GM20000 (cell line): Measurements from ENCODE around the gene POLR3F.
"Not testable (repeated sequence)": the region's sequence is repeated elsewhere in the genome, so short reads cannot be mapped to it uniquely, and the experiment has no call there.

Experiments
- DNase-seq: peaks from one replicate; pipeline ENCODE4 v3.0.0; 2012; ENCODE audit warnings: low spot score
- TF ChIP-seq, protein P1 (sequence below): IDR thresholded peaks from 2 replicates; pipeline ENCODE4 v1.5.1; 2012; ENCODE audit warnings: mild to moderate bottlenecking, control low read depth; ENCODE audit errors: extremely low read depth, missing control alignments

POLR3F gene

DNA sequence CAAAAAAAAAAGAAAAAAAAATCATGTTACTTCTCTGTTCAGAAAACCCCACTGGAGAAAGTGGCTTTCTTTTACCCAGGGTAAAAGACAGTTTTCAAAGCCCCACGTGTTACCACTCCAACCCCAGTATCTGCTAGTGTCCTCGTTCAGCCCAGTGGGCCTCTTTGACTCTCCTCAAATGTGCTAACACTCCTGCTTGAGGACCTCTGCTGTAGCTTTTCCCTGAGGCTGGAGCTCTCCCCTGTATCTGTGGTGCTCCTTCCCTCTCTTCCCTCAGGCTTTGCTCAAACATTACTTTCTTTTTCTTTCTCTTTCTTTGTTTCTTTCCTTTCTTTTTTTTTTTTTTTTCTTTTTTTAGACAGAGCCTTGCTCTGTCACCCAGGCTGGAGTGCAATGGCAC, 55.9 kb downstream of the POLR3F start:
- no peak for DNase-seq
- TF ChIP-seq, protein P1, sequence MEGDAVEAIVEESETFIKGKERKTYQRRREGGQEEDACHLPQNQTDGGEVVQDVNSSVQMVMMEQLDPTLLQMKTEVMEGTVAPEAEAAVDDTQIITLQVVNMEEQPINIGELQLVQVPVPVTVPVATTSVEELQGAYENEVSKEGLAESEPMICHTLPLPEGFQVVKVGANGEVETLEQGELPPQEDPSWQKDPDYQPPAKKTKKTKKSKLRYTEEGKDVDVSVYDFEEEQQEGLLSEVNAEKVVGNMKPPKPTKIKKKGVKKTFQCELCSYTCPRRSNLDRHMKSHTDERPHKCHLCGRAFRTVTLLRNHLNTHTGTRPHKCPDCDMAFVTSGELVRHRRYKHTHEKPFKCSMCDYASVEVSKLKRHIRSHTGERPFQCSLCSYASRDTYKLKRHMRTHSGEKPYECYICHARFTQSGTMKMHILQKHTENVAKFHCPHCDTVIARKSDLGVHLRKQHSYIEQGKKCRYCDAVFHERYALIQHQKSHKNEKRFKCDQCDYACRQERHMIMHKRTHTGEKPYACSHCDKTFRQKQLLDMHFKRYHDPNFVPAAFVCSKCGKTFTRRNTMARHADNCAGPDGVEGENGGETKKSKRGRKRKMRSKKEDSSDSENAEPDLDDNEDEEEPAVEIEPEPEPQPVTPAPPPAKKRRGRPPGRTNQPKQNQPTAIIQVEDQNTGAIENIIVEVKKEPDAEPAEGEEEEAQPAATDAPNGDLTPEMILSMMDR = no peak

DNA sequence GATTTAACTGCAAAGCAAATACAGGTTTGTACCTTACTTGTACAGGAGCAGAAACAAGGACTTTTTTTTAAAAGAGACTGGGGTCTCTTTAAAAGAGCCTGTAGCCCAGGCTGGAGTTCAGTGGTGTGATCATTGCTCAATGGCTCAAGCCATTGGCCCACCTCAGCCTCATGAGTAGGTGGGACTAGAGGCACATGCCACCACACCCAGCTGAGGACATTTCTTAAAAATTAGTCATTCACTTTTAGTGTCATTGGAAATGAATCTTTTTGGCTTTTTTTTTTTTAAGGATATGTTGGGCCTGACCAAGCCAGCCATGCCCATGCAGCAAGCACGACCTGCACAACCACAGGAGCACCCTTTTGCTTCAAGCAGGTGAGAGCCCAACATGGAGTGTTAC, 57.5 kb downstream of the POLR3F start:
- TF ChIP-seq, protein P1 = no peak

DNA sequence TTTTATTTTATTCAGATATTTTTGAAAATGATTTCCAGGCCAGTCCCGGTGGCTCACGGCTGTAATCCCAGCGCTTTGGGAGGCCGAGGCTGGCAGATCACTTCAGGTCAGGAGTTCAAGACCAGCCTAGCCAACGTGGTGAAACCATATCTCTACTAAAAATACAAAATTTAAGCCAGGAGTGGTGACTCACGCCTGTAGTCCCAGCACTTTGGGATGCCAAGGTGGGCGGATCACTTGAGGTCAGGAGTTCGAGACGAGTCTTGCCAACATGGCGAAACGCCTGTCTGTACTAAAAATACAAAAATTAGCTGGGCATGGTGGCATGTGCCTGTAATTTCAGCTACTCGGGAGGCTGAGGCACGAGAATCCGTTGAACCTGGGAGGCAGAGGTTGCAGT, 59.6 kb downstream of the POLR3F start:
- not testable (repeated sequence) for DNase-seq

More for the DNA sequence above, 57.5 kb downstream of the POLR3F start:
- no peak for DNase-seq

DNA sequence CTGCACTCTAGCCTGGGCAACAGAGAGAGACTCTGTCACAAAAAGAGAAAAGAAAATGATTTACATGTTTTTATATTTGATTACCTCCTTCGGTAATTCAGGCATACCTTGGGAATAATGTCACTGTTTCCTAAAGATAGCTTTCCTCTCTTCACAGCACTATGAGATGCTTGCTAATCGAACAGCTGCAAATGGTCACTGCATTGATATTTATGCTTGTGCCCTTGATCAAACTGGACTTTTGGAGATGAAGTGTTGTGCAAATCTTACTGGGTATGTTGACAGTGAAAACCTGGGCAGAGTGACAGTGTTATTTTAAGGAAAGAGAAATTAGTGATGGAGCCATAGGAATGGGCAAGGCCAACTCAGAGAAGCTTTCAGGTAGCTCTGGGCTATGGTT, 60.1 kb downstream of the POLR3F start:
- TF ChIP-seq, protein P1 = no peak
- no peak for DNase-seq

DNA sequence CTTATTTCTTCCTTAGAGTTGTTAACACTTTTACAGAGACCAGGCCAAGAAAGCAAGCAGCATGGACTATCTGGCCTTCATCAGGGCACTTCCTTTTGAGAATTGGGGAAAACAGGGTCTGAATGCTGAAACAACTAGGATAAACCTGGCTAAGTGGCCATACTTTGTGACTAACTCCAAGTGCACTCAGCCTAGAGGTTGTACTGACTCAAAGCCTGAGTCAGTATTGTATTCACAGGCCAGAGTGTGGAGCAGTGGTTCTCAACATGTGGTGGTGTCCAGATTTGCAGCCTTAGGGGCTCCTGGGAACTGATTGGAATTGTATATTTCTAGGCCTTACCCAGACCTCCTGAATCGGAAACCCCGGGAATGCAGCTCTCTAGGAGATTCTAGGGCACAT, 60.6 kb downstream of the POLR3F start:
- TF ChIP-seq, protein P1 = no peak
- no peak for DNase-seq

DNA sequence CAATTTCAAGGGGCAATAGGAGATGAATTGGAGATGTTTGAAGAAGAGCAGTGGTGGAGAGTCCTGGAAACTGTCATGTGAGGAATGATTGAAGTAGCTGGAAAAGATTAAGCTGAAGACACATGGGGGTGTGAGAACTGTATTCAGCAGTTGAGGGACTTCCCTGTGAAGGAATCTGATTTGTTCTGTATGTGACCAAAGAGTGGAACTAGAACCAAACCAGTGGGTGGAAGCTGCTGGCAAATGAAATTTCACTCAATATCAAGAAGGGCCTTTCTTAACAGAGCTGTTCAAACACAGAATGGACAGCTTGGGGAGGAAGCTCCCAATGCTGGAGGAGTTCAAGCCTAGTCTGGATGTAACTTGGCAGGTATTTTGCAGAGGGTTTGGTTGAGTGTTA, 61.9 kb downstream of the POLR3F start:
- TF ChIP-seq, protein P1 = no peak

DNA sequence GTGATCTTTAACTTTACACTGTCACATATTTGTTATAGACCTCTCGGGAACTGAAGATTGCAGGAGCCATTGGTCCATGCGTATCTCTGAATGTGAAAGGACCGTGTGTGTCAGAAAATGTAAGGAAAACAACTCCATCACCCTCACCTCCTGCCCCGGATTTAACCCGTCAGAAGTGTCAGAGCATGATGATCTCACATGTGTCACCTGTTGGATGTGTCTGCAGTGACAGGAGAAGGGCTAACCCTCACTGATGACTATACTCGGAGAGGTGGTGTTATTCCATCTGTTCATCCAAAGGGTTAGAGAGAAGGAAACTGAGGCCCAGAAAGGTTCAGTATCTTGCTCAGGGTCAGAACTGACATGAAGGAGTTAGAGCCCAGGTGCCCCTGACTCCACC, 65.4 kb downstream of the POLR3F start:
- DNase-seq = no peak
- TF ChIP-seq, protein P1 = no peak

More for the DNA sequence above, 61.9 kb downstream of the POLR3F start:
- no peak for DNase-seq

DNA sequence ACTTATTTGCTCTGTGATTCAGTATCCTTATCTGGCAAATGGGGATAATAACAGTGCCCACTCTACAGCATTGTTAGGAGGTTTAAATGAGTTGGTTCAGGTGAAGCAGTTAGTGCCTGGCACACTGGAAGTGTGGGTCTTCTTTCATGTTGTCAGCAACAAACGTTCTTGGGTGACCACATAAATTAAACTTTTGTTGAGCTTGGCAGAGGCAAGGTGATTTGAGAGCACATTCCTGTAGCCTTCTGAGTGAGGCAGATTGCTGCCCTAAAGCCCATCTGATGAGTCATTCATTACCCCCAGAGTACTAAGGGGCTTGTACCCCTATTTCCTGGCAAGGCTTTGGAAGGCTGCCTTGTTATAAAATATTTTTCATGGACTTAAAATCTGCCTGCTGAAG, 66.3 kb downstream of the POLR3F start:
- no peak for DNase-seq
- TF ChIP-seq, protein P1 = no peak
